Mesodermal cell (in vitro differentiated cells): ENCODE data around the gene PTGER2. TPM values are rescaled to one million over a fixed set of nuclear protein-coding genes. Genes with fewer than 3 reads are reported as not detected.
A peak's percentile ranks its signal among the peaks of the same experiment; 100 is the strongest.

ENCODE experiments used
- H3K27ac ChIP-seq: 2 replicates; pipeline ENCODE4 v1.7.0; 2013; ENCODE audit warnings: mild to moderate bottlenecking, low read depth, low read length, moderate library complexity; ENCODE audit not compliant: severe bottlenecking
- H3K36me3 ChIP-seq: 2 replicates; pipeline ENCODE4 v1.7.1; 2013; ENCODE audit warnings: mild to moderate bottlenecking, low read length, moderate library complexity; ENCODE audit not compliant: control insufficient read depth, insufficient read depth
- H3K4me1 ChIP-seq: one replicate; pipeline ENCODE4 v1.7.1; 2013; ENCODE audit warnings: mild to moderate bottlenecking, low read length; ENCODE audit not compliant: insufficient read depth, control insufficient read depth, poor library complexity, severe bottlenecking
- H3K4me3 ChIP-seq: 2 replicates; pipeline ENCODE4 v1.7.0; 2013; ENCODE audit warnings: low read length, control low read depth, mild to moderate bottlenecking; ENCODE audit not compliant: insufficient read depth, poor library complexity, severe bottlenecking; ENCODE audit errors: extremely low read depth
- H3K9me3 ChIP-seq: 2 replicates; pipeline ENCODE4 v1.7.1; 2013; ENCODE audit warnings: mild to moderate bottlenecking, low read length, moderate library complexity; ENCODE audit not compliant: control insufficient read depth
- WGBS, 2 experiments: methylation state at CpG; one replicate each; pipeline ENCODE4 v1.1.5; 2013; ENCODE audit warnings: missing lambda C conversion rate in 2 of 2; ENCODE audit not compliant: insufficient coverage in 2 of 2; 5-methylcytosine and 5-hydroxymethylcytosine counted together
- polyA plus RNA-seq, 2 experiments: library from polyadenylated mRNA; stranded (reverse); fragments of 50-300 nt; gene quantifications; one replicate each; pipeline ENCODE4 v1.2.3, GENCODE V29; 2013

Gene PTGER2, protein sequence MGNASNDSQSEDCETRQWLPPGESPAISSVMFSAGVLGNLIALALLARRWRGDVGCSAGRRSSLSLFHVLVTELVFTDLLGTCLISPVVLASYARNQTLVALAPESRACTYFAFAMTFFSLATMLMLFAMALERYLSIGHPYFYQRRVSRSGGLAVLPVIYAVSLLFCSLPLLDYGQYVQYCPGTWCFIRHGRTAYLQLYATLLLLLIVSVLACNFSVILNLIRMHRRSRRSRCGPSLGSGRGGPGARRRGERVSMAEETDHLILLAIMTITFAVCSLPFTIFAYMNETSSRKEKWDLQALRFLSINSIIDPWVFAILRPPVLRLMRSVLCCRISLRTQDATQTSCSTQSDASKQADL
- polyA plus RNA-seq (2013, experiment 1 of 2), result not detected
- polyA plus RNA-seq (2013, experiment 2 of 2), result 0.61 TPM

DNA sequence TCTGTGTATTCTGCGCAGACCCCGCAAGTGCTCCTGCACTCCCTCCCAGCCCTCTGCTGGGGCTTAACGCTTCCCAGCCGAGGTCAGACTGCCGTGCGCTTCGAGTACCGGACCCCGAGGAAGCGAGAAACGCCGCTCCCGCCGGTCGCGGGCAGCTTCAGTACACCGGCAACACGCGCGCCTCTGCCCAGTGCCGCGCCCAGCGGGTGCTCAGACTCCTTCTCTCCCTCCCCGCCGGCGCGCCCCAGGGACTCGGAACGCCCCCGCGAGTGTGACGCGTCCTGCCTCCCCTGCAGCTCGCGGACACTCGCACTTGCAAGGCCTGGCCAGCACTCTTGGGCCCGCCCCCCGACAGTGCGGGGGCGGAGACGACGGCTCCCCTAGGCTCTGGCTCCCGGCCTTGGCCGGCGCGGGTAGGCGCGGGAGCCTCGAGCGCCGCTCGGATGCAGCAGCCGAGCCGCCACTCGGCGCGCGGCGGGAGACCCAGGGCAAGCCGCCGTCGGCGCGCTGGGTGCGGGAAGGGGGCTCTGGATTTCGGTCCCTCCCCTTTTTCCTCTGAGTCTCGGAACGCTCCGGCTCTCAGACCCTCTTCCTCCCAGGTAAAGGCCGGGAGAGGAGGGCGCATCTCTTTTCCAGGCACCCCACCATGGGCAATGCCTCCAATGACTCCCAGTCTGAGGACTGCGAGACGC lies at the start of gene PTGER2:
Gene PTGER2, plus strand, starts transcription at position 410 of the 692 bp plus-strand sequence. Its CDS starts 237 bp downstream, at position 647.
- Histone ChIP-seq H3K36me3 (no peaks in the 10 kb centered on the region), H3K27ac (no peak within 1 kb of the TSS), H3K9me3 (no peaks in the 10 kb centered on the region), H3K4me3 (peak within 1 kb of the TSS; percentile 42), H3K4me1 (peaks cover 6% of the 10 kb centered on the region)
- WGBS, 2 experiments, result 0 to 2% methylated on average over 43 to 54 of the region's 73 CpGs

DNA sequence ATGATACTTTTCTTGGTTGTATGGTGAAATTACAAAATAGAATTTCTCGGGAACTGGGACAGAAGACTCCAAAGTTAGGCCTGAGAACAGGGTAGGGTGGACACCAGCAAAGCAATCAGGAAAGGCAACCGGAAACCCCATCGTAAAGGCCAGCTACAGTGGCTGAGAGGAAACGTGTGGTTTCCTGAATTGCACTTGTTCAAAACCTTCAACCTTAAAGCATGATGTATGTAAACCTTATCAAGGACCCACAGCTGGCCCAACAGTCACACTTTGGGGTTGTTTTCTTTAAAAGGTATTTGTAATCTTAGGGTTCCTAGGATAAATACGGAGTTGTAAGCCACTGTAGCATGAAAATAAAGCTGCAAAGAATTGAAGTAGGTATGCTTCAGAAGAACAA lies 48.9 kb upstream of the PTGER2 start:
- peaks cover 2% of the 10 kb centered on the region for H3K4me1 ChIP-seq
- H3K9me3 ChIP-seq, result no peaks in the 10 kb centered on the region
- no peaks in the 10 kb centered on the region for H3K36me3 ChIP-seq
- 73 to 75% methylated on average over 3 of the region's 5 CpGs for WGBS, 2 experiments
- no peak overlapping the region for H3K4me3 ChIP-seq
- no peak overlapping the region for H3K27ac ChIP-seq

DNA sequence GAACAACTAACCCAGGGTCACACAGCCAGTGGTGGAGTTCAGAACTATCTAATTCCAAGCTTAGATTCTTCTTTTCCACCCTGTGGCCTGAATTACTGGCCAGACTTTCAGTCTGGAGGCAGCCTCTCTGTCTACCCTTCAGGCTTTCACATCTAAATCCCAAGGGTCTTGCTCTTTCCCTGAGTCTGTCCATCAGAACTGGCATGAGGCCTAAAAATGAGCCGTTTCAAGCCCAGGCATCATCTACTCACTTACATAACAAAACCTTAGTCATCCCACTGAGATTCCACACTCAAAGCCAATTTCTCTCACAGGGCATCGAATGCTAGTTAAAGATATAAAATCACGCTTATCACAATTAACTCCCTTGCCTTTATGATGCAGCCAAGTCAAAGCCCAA lies 47.9 kb upstream of the PTGER2 start:
- Histone ChIP-seq H3K9me3 (no peaks in the 10 kb centered on the region), H3K36me3 (no peaks in the 10 kb centered on the region)
- 72 to 80% methylated on average over 3 of the region's 3 CpGs for WGBS, 2 experiments

DNA sequence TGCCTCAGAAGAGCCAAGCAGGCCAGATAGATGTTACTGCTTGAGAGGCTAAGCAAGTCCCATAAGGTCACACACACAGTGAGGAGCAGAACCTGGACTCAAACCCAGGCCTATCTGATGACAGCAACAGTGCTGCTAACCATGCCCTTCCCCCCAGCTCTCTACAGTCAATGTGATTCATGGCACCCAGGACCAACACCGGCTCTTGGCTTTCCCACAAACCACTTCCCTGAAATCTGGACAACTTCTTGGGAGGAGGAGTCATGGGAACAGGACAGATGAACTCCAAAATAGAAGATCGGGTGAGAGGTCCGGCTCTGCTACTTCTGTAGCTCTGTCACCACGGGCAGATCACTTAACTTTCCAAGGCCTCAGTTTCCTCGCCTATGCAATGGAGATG lies 47.3 kb upstream of the PTGER2 start:
- no peak overlapping the region for H3K27ac ChIP-seq
- H3K4me3 ChIP-seq, result no peak overlapping the region
- no peaks in the 10 kb centered on the region for H3K9me3 ChIP-seq
- H3K36me3 ChIP-seq, result no peaks in the 10 kb centered on the region
- H3K4me1 ChIP-seq, result peaks cover 2% of the 10 kb centered on the region
- 95 to 100% methylated on average over 4 of the region's 5 CpGs for WGBS, 2 experiments

More for the DNA sequence above, 47.9 kb upstream of the PTGER2 start:
- Histone ChIP-seq H3K27ac (no peak overlapping the region), H3K4me3 (no peak overlapping the region), H3K4me1 (peaks cover 2% of the 10 kb centered on the region)

DNA sequence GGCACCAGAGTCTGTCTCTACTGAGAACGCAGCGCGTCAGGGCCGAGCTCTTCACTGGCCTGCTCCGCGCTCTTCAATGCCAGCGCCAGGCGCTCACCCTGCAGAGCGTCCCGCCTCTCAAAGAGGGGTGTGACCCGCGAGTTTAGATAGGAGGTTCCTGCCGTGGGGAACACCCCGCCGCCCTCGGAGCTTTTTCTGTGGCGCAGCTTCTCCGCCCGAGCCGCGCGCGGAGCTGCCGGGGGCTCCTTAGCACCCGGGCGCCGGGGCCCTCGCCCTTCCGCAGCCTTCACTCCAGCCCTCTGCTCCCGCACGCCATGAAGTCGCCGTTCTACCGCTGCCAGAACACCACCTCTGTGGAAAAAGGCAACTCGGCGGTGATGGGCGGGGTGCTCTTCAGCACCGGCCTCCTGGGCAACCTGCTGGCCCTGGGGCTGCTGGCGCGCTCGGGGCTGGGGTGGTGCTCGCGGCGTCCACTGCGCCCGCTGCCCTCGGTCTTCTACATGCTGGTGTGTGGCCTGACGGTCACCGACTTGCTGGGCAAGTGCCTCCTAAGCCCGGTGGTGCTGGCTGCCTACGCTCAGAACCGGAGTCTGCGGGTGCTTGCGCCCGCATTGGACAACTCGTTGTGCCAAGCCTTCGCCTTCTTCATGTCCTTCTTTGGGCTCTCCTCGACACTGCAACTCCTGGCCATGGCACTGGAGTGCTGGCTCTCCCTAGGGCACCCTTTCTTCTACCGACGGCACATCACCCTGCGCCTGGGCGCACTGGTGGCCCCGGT lies 46.4 kb upstream of the PTGER2 start, which contains the start of gene PTGDR:
Gene PTGDR, plus strand, starts transcription at position 198 of the 778 bp plus-strand sequence. Its CDS starts 117 bp downstream, at position 315.
- H3K36me3 ChIP-seq, result no peaks in the 10 kb centered on the region
- H3K4me3 ChIP-seq, result peak within 1 kb of the TSS; percentile 31
- H3K4me1 ChIP-seq, result peaks cover 2% of the 10 kb centered on the region
- WGBS, 2 experiments, result 2 to 3% methylated on average over 53 to 63 of the region's 63 CpGs
- no peaks in the 10 kb centered on the region for H3K9me3 ChIP-seq
- no peak within 1 kb of the TSS for H3K27ac ChIP-seq

DNA sequence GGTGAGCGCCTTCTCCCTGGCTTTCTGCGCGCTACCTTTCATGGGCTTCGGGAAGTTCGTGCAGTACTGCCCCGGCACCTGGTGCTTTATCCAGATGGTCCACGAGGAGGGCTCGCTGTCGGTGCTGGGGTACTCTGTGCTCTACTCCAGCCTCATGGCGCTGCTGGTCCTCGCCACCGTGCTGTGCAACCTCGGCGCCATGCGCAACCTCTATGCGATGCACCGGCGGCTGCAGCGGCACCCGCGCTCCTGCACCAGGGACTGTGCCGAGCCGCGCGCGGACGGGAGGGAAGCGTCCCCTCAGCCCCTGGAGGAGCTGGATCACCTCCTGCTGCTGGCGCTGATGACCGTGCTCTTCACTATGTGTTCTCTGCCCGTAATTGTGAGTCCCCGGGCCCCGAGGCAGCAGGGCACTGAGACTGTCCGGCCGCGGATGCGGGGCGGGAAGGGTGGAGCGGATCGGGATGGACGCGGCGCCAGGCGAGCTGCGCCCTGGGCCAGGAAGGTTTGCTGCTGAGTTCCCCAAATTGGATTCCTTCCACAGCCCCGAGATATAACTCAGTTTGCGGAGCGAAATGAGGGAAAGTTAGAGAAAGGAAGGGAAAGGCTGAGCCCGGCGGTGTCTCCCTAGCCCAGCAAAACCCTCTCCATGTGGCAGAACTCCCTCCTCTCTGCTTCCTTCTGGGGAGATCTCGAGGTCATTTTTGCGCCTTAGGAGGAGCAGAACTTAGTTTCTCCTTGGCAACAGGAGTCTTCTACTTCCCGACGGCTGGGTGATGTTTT lies 45.6 kb upstream of the PTGER2 start:
- Histone ChIP-seq H3K9me3 (no peaks in the 10 kb centered on the region), H3K4me1 (peaks cover 2% of the 10 kb centered on the region), H3K27ac (no peak overlapping the region), H3K36me3 (no peaks in the 10 kb centered on the region), H3K4me3 (peak overlapping the region; percentile 31)
- 2 to 4% methylated on average over 32 to 38 of the region's 54 CpGs for WGBS, 2 experiments

DNA sequence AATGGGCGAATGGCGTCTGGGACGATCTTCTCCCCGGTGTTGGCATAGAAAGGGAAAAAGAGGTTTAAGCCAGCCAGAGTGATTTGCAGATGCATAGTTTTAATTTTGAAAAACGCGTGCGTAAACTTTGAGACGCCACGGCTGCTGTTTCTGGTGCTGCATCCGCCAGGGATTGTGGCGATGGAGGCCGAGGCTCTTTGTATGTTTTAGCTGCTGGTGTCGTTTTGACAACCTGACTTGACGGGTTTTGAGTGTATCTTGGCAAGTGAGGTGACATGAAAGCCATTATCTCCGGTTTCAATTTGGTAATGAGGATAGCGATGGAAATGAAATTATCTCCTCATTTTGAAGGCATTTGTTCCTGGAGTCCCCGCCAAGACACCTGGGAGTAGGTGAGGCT lies 45.0 kb upstream of the PTGER2 start:
- H3K4me3 ChIP-seq, result no peak overlapping the region
- WGBS, 2 experiments, result 82 to 86% methylated on average over 14 to 15 of the region's 17 CpGs
- no peaks in the 10 kb centered on the region for H3K9me3 ChIP-seq
- H3K36me3 ChIP-seq, result no peaks in the 10 kb centered on the region
- H3K27ac ChIP-seq, result no peak overlapping the region
- H3K4me1 ChIP-seq, result peaks cover 2% of the 10 kb centered on the region

DNA sequence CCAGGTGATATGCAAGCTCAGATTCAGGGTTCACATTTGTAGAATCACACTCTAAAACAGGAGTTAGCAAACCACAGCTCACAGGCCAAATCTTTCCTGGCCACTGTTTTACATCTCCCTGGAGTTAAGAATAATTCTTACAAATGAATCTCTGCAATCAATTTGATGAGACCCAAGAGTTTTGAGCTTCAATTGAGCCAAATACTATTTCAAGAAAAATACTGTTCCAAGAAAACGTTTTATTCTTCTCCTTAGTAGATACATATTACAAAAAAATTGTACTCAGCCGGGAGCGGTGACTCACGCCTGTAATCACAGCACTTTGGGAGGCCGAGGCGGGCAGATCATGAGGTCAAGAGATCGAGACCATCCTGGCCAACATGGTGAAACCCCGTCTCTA lies 44.1 kb upstream of the PTGER2 start:
- Histone ChIP-seq H3K27ac (no peak overlapping the region), H3K4me3 (no peak overlapping the region), H3K4me1 (peaks cover 2% of the 10 kb centered on the region), H3K36me3 (no peaks in the 10 kb centered on the region), H3K9me3 (no peaks in the 10 kb centered on the region)
- 54 to 68% methylated on average over 4 to 8 of the region's 8 CpGs for WGBS, 2 experiments

DNA sequence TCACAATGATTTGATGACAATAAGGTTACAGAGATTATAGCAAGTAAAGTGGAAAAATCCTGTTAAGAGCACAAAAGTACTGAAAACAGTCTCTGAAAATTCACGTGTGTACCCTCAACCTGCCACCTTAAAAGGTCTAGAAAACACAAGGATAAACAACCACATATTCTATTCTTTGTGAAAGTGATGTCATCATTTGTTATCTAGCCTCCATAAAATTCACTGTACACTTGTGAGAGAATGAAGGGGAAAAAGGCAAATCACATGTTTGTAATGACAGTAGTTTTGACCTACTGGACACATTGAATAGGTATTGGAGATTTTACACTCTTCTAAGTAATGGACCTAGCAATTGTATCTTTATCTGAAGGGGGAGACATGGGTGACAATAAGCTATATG lies 42.6 kb upstream of the PTGER2 start:
- H3K4me3 ChIP-seq, result no peak overlapping the region
- H3K4me1 ChIP-seq, result peaks cover 2% of the 10 kb centered on the region
- H3K9me3 ChIP-seq, result no peaks in the 10 kb centered on the region
- H3K36me3 ChIP-seq, result no peaks in the 10 kb centered on the region
- WGBS, 2 experiments, result no CpG with 5 or more reads among the region's 1 CpG
- no peak overlapping the region for H3K27ac ChIP-seq

DNA sequence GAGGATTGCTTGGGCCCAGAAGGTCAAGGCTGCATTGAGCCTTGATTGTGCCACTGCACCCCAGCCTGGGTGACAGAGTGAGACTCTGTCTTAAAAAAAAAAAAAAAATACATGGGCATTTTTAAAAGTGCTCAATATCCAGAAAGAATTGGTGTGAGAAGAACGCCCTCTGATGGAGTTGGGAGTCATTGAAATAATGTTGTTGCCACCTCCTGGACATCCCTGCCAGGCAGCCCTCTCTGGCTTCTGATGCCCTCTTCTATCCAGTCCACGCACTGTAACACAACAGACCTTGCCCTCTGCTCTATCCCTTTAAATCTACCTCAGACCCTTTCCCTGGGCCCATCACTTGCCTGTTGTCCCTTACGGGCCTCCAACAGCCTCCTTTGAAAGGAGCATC lies 41.7 kb upstream of the PTGER2 start:
- no peaks in the 10 kb centered on the region for H3K36me3 ChIP-seq
- H3K9me3 ChIP-seq, result no peaks in the 10 kb centered on the region
- H3K4me3 ChIP-seq, result no peak overlapping the region
- peaks cover 2% of the 10 kb centered on the region for H3K4me1 ChIP-seq
- no peak overlapping the region for H3K27ac ChIP-seq
- 59 to 95% methylated on average over 2 to 3 of the region's 3 CpGs for WGBS, 2 experiments
